Glutamatergic neuron (in vitro differentiated cells): Measurements from ENCODE around the gene TCF3. TPM values are rescaled to one million over a fixed set of nuclear protein-coding genes. Genes with fewer than 3 reads are reported as not detected.

Experiments used
- DNase-seq: peaks from one replicate; pipeline ENCODE4 v3.0.0; 2022
- H3K27ac Mint-ChIP-seq: one replicate; pipeline ENCODE4 v1.8.0; 2020; ENCODE audit warnings: mild to moderate bottlenecking, mixed read lengths, inconsistent platforms; ENCODE audit not compliant: unreplicated experiment
- H3K27me3 Mint-ChIP-seq: one replicate; pipeline ENCODE4 v1.8.0; 2020; ENCODE audit warnings: mild to moderate bottlenecking, moderate library complexity, mixed read lengths, inconsistent platforms; ENCODE audit not compliant: unreplicated experiment
- H3K36me3 Mint-ChIP-seq: one replicate; pipeline ENCODE4 v1.8.0; 2020; ENCODE audit warnings: mild to moderate bottlenecking, mixed read lengths, inconsistent platforms; ENCODE audit not compliant: unreplicated experiment
- H3K4me1 Mint-ChIP-seq: one replicate; pipeline ENCODE4 v1.8.0; 2020; ENCODE audit warnings: mild to moderate bottlenecking, low read depth, mixed read lengths, inconsistent platforms; ENCODE audit not compliant: unreplicated experiment
- H3K4me3 Mint-ChIP-seq: one replicate; pipeline ENCODE4 v1.8.0; 2020; ENCODE audit warnings: mild to moderate bottlenecking, mixed read lengths, inconsistent platforms; ENCODE audit not compliant: unreplicated experiment
- H3K9me3 Mint-ChIP-seq: one replicate; pipeline ENCODE4 v1.8.0; 2020; ENCODE audit warnings: mild to moderate bottlenecking, moderate library complexity, mixed read lengths, inconsistent platforms; ENCODE audit not compliant: unreplicated experiment
- CTCF ChIP-seq: fragments of 200-600 bp; sonication (generic); IDR thresholded peaks from one replicate; pipeline ENCODE4 v1.5.0; 2021; ENCODE audit not compliant: partially characterized antibody, unreplicated experiment
- total RNA-seq: library from RNA; stranded (reverse); fragmentation: NEBNext Ultra II Directional; extraction: Animal tissue kit (Norgen Biotek cat#: 25700); gene quantifications from one replicate; pipeline ENCODE4 v1.2.1, GENCODE V29; 2021; ENCODE audit not compliant: unreplicated experiment

The TCF3 gene
- total RNA-seq, 1 donor from 2014 or later = 249 TPM

DNA sequence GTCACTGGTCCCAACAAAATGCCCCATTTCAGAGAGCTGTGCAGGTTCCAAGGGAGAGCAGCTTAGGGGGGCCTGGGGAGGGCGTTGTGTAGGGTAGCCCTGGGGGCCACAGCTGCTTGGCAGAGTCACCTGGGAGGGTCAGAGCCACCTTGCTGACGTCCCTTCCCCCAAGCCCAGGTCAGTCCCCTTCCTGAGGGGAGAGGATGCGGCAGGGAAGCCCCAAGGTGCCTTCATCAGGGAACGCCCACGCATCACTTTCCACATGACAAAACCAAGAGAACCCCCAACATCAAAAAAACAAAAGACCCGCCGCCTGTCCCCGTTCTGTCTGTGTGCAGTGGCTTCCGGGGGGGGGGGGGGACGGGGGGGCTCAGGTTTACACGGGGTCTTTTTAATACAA lies 41.8 kb downstream of the TCF3 start:
- H3K4me1 Mint-ChIP-seq = peaks cover 3% of the 10 kb centered on the region
- no peak for TF ChIP-seq CTCF
- peaks cover 17% of the 10 kb centered on the region for H3K27me3 Mint-ChIP-seq
- H3K27ac Mint-ChIP-seq = no peak overlapping the region
- DNase-seq = no peak
- H3K9me3 Mint-ChIP-seq = peaks cover 14% of the 10 kb centered on the region
- no peaks in the 10 kb centered on the region for H3K36me3 Mint-ChIP-seq
- H3K4me3 Mint-ChIP-seq = no peak overlapping the region

DNA sequence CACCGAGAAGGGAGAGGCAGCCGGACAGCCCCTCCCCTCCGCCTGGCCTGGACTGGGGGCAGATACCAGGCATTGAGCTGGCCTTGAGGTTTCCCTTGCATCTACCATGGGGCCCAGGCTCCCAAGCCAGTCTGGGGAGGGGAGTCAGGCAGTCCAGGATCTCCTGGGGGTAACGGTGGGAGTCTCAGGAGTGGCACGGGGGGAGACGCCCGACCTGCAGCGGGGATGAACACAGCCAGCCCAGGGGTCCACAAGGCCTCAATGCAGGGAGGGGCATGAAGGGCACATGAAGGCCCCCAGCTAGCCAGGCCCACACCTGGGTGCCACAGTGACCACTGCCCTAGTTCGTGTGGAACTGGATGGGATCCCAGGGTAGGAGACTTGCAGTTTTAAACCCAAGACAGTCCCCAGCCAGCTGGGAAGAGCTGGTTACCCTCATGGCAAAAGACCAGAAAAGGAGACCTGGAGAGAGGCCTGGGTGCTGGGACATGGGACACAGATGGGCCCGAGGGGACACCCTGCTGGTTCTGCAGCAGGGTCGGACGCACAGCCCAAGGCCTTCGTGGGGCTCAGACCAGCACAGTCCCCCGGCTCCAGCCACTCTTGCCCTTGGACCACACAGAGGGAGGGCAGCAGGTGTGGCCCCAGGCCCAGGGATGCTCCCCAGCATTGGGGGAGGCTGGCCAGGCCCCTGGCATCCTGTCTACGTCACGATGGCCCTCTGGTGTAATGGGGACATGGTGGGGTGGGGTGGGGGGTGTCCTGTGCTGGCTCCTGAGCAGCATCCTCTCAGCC lies 42.5 kb downstream of the TCF3 start:
- H3K4me1 Mint-ChIP-seq = peaks cover 3% of the 10 kb centered on the region
- H3K27ac Mint-ChIP-seq = no peak overlapping the region

GRCh38 chr19:1609103-1609396 lies 43.4 kb downstream of the TCF3 start:
- no peak for DNase-seq
- Mint-ChIP-seq H3K4me3 (no peak overlapping the region), H3K36me3 (no peaks in the 10 kb centered on the region), H3K4me1 (peaks cover 3% of the 10 kb centered on the region), H3K27ac (no peak overlapping the region), H3K27me3 (peaks cover 10% of the 10 kb centered on the region), H3K9me3 (peaks cover 12% of the 10 kb centered on the region)
- no peak for TF ChIP-seq CTCF

More for the DNA sequence above, 42.5 kb downstream of the TCF3 start:
- Mint-ChIP-seq H3K4me3 (no peak overlapping the region), H3K9me3 (peaks cover 14% of the 10 kb centered on the region), H3K36me3 (no peaks in the 10 kb centered on the region), H3K27me3 (peaks cover 15% of the 10 kb centered on the region)
- TF ChIP-seq CTCF = no peak
- no peak for DNase-seq

GRCh38 chr19:1608359-1609102 lies 43.9 kb downstream of the TCF3 start:
- no peak overlapping the region for H3K4me3 Mint-ChIP-seq
- TF ChIP-seq CTCF = no peak
- no peaks in the 10 kb centered on the region for H3K36me3 Mint-ChIP-seq
- H3K27ac Mint-ChIP-seq = peak overlapping the region; percentile 22
- peaks cover 10% of the 10 kb centered on the region for H3K27me3 Mint-ChIP-seq
- no peak for DNase-seq
- peaks cover 3% of the 10 kb centered on the region for H3K4me1 Mint-ChIP-seq
- H3K9me3 Mint-ChIP-seq = peaks cover 12% of the 10 kb centered on the region

DNA sequence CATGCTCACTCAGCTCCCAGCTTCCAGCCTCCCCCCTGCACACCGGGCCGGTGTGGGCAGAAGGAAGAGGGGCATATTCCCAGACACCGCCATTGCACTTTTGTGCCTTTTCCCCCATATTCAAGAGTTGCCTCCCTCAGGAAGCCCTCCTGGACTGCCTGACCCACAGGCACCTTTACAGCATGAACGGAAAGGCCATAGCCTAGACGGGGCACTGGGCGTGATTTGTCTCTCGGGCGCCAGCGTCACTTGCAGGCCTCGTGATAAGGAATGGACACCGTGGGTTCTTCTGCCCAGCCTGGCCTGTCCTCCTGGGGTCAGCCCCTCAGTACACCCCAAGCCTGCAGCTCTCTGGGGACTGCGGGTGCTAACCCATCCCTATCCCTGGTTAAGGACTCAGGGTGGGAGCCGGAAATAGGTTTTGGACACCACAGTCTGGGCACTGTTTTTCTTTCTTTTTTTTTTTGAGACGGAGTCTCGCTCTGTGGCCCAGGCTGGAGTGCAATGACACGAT lies 46.2 kb downstream of the TCF3 start:
- peak overlapping the region; percentile 99 for H3K4me3 Mint-ChIP-seq
- peaks cover 8% of the 10 kb centered on the region for H3K27me3 Mint-ChIP-seq
- peaks cover 10% of the 10 kb centered on the region for H3K9me3 Mint-ChIP-seq
- DNase-seq = no peak
- peak overlapping the region; percentile 98 for H3K27ac Mint-ChIP-seq
- H3K4me1 Mint-ChIP-seq = peaks cover 5% of the 10 kb centered on the region
- H3K36me3 Mint-ChIP-seq = no peaks in the 10 kb centered on the region
- TF ChIP-seq CTCF = no peak
